Panc1 (cell line): Measurements from ENCODE around the gene CPB1. TPM values are rescaled to one million over a fixed set of nuclear protein-coding genes. Genes with fewer than 3 reads are reported as not detected.

ENCODE experiments used
- ATAC-seq: fragments of 200-7000 bp; cut with Tn5 transposase; 2 replicates; pipeline ENCODE4 v1.9.1; 2020; ENCODE audit warnings: mild to moderate bottlenecking, moderate library complexity
- BruUV-seq: library from RNA; stranded (reverse); fragments of 400-500 nt; replicated peaks from 2 replicates; lab custom pipeline; 2021; lab: Mats Ljungman, UMichigan
- CTCF ChIA-PET: fragments of 300-600 bp; sonication (Branson Sonifier 250); formaldehyde crosslinking; loops from one replicate; lab custom pipeline; 2022; ENCODE audit warnings: antibody characterized with exemption; lab: Charles Lee
- POLR2A ChIA-PET: fragments of 300-600 bp; sonication (Branson Sonifier 250); formaldehyde crosslinking; loops from one replicate; lab custom pipeline; 2022; ENCODE audit warnings: antibody characterized with exemption; lab: Charles Lee
- DNase-seq: peaks from one replicate; pipeline ENCODE4 v3.0.0-alpha.2; 2010; ENCODE audit warnings: low read depth, low spot score
- H3K27ac ChIP-seq: 2 replicates; pipeline ENCODE4 v1.5.1; 2011; ENCODE audit warnings: mild to moderate bottlenecking, low read length, inconsistent platforms
- H3K27me3 ChIP-seq: fragments of 200-500 bp; sonication (Bioruptor generic); 2 replicates; pipeline ENCODE4 v1.6.0; 2014; ENCODE audit warnings: low read length, inconsistent platforms; ENCODE audit not compliant: control insufficient read depth, insufficient read depth
- H3K36me3 ChIP-seq: fragments of 200-500 bp; sonication (Bioruptor generic); 2 replicates; pipeline ENCODE4 v1.5.1; 2014; ENCODE audit warnings: inconsistent platforms, mild to moderate bottlenecking, low read length, moderate library complexity; ENCODE audit not compliant: control insufficient read depth, insufficient read depth
- H3K4me1 ChIP-seq: 2 replicates; pipeline ENCODE4 v1.5.1; 2011; ENCODE audit warnings: inconsistent platforms, mild to moderate bottlenecking, low read length, moderate library complexity; ENCODE audit not compliant: control insufficient read depth, insufficient read depth
- H3K4me3 ChIP-seq, 2 experiments: 2 replicates each; pipeline ENCODE4 v1.5.1; 2011 to 2012; ENCODE audit warnings: low read depth in 2 of 2, low read length in 2 of 2, mild to moderate bottlenecking in 2 of 2, inconsistent platforms in 1 of 2, moderate library complexity in 1 of 2
- H3K9me3 ChIP-seq: fragments of 200-500 bp; sonication (Bioruptor generic); 2 replicates; pipeline ENCODE4 v1.5.1; 2014; ENCODE audit warnings: low read depth, mild to moderate bottlenecking, inconsistent platforms, low read length, moderate library complexity; ENCODE audit not compliant: control insufficient read depth, insufficient read depth
- POLR2AphosphoS5 ChIP-seq: IDR thresholded peaks from 2 replicates; pipeline ENCODE4 v1.6.1; 2012; ENCODE audit warnings: mild to moderate bottlenecking, low read depth, low read length, moderate library complexity
- REST ChIP-seq, 2 experiments: IDR thresholded peaks; 2 replicates each; pipeline ENCODE4 v1.6.1; 2011 to 2012; ENCODE audit warnings: low read depth in 2 of 2, control low read depth in 1 of 2, low read length in 1 of 2, mild to moderate bottlenecking in 1 of 2, moderate library complexity in 1 of 2; ENCODE audit not compliant: insufficient read depth in 1 of 2
- SIN3A ChIP-seq: IDR thresholded peaks from 2 replicates; pipeline ENCODE4 v1.6.1; 2012; ENCODE audit warnings: low read depth, mild to moderate bottlenecking, low read length, moderate library complexity, borderline replicate concordance; ENCODE audit not compliant: insufficient read depth
- in situ Hi-C: cut with HindIII; loops from 2 replicates; pipeline ENCODE4 v1.10.0; 2016; ENCODE audit warnings: low sequenced_read_pairs, low pct_unique_long_range_greater_than_20kb
- intact Hi-C: fragments of 100-400 bp; cut with micrococcal nuclease; formaldehyde crosslinking; loops from one replicate; pipeline ENCODE4 v1.10.0; 2022; ENCODE audit not compliant: unreplicated experiment
- total RNA-seq: library from RNA; stranded (reverse); gene quantifications from one replicate; pipeline ENCODE4 v1.2.1, GENCODE V29; 2021; ENCODE audit not compliant: unreplicated experiment

The CPB1 gene
- total RNA-seq, 1 experiment from 2014 or later = 4.4 TPM

GRCh38 chr3:148906667-148907066 lies 79.1 kb downstream of the CPB1 start:
- CTCF ChIA-PET = no interaction called here
- Histone ChIP-seq H3K4me3 (no peak overlapping the region), H3K4me1 (no peaks in the 10 kb centered on the region), H3K27ac (no peak overlapping the region), H3K9me3 (no peaks in the 10 kb centered on the region), H3K27me3 (peaks cover 19% of the 10 kb centered on the region), H3K36me3 (no peaks in the 10 kb centered on the region)
- no peak for DNase-seq
- no TSS peak for BruUV-seq
- ATAC-seq = no peak
- TF ChIP-seq REST (IDR thresholded peaks at IDR 0.05; ENCODE audit: insufficient read depth in 1 of 2, low read depth in 2 of 2, low read length in 1 of 2) (no peak), POLR2AphosphoS5 (no peak), SIN3A (no peak)
- POLR2A ChIA-PET = no interaction called here
- intact Hi-C loops (no loop called here), in situ Hi-C loops (no loop called here)

Other genes starting within 250 kb of the CPB1 start
- gene AGTR1, start 129.9 kb upstream of the CPB1 start, total RNA-seq = 0.28 TPM
- gene CPA3, start 37.5 kb downstream of the CPB1 start, total RNA-seq = not detected
- gene GYG1, start 163.7 kb downstream of the CPB1 start, total RNA-seq = 75.2 TPM